OCI-LY1 (cell line): ENCODE data around the gene HGS.

Source experiments
- CTCF ChIP-seq: fragments of 200-600 bp; sonication (generic), shearing (Covaris generic); IDR thresholded peaks from 2 replicates; pipeline ENCODE4 v1.5.1; 2017; ENCODE audit warnings: mild to moderate bottlenecking, antibody characterized with exemption, low read length, moderate library complexity, mixed read lengths
- EZH2 ChIP-seq: fragments of 200-600 bp; sonication (generic), shearing (Covaris generic); IDR thresholded peaks from 2 replicates; pipeline ENCODE4 v1.8.0; 2017; ENCODE audit warnings: borderline replicate concordance, mixed run types, mild to moderate bottlenecking, antibody characterized with exemption, low read length, moderate library complexity, mixed read lengths

- TF ChIP-seq CTCF (no peak), EZH2 (no peak)
Measured at GRCh38 chr17:81717766-81718089, 33.9 kb downstream of the HGS start.
